SK-N-SH (cell line): ENCODE measurements around the gene FBN2.

Experiments used
- JUND ChIP-seq: IDR thresholded peaks from 2 replicates; pipeline ENCODE4 v1.4.0; 2012
- POLR2AphosphoS5 ChIP-seq: IDR thresholded peaks from 2 replicates; pipeline ENCODE4 v1.6.1; 2012; ENCODE audit warnings: low read depth, low read length
- REST ChIP-seq: IDR thresholded peaks from 2 replicates; pipeline ENCODE4 v1.6.1; 2012; ENCODE audit warnings: mild to moderate bottlenecking, low read depth, low read length, moderate library complexity
- TF ChIP-seq, protein P1 (sequence below): fragments of 150-350 bp; IDR thresholded peaks from 2 replicates; pipeline ENCODE4 v1.6.1; 2017; ENCODE audit warnings: antibody characterized with exemption, low read length, low read depth, borderline replicate concordance
- TF ChIP-seq, protein P2 (sequence below): fragments of 200-600 bp; sonication (generic); IDR thresholded peaks from 2 replicates; pipeline ENCODE4 v1.6.1; 2017; ENCODE audit warnings: antibody characterized with exemption, mild to moderate bottlenecking, moderate library complexity
- TF ChIP-seq, protein P3 (sequence below): IDR thresholded peaks from 2 replicates; pipeline ENCODE4 v1.4.0; 2012; ENCODE audit warnings: low read depth, borderline replicate concordance
- TF ChIP-seq, protein P4 (sequence below): IDR thresholded peaks from 2 replicates; pipeline ENCODE4 v1.4.0; 2012; ENCODE audit warnings: low read depth, borderline replicate concordance

- TF ChIP-seq POLR2AphosphoS5 (no peak), JUND (no peak), REST (no peak)
- TF ChIP-seq, protein P1, sequence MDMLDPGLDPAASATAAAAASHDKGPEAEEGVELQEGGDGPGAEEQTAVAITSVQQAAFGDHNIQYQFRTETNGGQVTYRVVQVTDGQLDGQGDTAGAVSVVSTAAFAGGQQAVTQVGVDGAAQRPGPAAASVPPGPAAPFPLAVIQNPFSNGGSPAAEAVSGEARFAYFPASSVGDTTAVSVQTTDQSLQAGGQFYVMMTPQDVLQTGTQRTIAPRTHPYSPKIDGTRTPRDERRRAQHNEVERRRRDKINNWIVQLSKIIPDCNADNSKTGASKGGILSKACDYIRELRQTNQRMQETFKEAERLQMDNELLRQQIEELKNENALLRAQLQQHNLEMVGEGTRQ, result no peak
- TF ChIP-seq, protein P2, sequence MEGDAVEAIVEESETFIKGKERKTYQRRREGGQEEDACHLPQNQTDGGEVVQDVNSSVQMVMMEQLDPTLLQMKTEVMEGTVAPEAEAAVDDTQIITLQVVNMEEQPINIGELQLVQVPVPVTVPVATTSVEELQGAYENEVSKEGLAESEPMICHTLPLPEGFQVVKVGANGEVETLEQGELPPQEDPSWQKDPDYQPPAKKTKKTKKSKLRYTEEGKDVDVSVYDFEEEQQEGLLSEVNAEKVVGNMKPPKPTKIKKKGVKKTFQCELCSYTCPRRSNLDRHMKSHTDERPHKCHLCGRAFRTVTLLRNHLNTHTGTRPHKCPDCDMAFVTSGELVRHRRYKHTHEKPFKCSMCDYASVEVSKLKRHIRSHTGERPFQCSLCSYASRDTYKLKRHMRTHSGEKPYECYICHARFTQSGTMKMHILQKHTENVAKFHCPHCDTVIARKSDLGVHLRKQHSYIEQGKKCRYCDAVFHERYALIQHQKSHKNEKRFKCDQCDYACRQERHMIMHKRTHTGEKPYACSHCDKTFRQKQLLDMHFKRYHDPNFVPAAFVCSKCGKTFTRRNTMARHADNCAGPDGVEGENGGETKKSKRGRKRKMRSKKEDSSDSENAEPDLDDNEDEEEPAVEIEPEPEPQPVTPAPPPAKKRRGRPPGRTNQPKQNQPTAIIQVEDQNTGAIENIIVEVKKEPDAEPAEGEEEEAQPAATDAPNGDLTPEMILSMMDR, result no peak
- TF ChIP-seq, protein P3, sequence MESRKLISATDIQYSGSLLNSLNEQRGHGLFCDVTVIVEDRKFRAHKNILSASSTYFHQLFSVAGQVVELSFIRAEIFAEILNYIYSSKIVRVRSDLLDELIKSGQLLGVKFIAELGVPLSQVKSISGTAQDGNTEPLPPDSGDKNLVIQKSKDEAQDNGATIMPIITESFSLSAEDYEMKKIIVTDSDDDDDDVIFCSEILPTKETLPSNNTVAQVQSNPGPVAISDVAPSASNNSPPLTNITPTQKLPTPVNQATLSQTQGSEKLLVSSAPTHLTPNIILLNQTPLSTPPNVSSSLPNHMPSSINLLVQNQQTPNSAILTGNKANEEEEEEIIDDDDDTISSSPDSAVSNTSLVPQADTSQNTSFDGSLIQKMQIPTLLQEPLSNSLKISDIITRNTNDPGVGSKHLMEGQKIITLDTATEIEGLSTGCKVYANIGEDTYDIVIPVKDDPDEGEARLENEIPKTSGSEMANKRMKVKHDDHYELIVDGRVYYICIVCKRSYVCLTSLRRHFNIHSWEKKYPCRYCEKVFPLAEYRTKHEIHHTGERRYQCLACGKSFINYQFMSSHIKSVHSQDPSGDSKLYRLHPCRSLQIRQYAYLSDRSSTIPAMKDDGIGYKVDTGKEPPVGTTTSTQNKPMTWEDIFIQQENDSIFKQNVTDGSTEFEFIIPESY, result no peak
- TF ChIP-seq, protein P4, sequence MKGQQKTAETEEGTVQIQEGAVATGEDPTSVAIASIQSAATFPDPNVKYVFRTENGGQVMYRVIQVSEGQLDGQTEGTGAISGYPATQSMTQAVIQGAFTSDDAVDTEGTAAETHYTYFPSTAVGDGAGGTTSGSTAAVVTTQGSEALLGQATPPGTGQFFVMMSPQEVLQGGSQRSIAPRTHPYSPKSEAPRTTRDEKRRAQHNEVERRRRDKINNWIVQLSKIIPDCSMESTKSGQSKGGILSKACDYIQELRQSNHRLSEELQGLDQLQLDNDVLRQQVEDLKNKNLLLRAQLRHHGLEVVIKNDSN, result no peak
Measured at GRCh38 chr5:128469912-128470311, 68.1 kb downstream of the FBN2 start.
